Measurements from ENCODE around the gene CXCL9.

CXCL9 gene

GRCh38 chr4:76028350-76028765 is 21.0 kb upstream of the CXCL9 start:
- no peak for TF ChIP-seq RAD21 (IDR thresholded peaks at IDR 0.05; ENCODE audit: low read depth)
- no peak for TF ChIP-seq EGR1 (IDR thresholded peaks at IDR 0.05)
- TF ChIP-seq CREB1 (IDR thresholded peaks at IDR 0.05; ENCODE audit: low read depth) = no peak

- TF ChIP-seq TAF1 (IDR thresholded peaks at IDR 0.05; ENCODE audit: low read depth) (no peak), TEAD4 (IDR thresholded peaks at IDR 0.05) (no peak), EGR1 (IDR thresholded peaks at IDR 0.05) (no peak), TCF12 (IDR thresholded peaks at IDR 0.05; ENCODE audit: low read depth) (no peak), CEBPB (IDR thresholded peaks at IDR 0.05) (no peak), REST (IDR thresholded peaks at IDR 0.05; ENCODE audit: low read depth) (no peak), EP300 (IDR thresholded peaks at IDR 0.05; ENCODE audit: borderline replicate concordance) (no peak)
Measured at GRCh38 chr4:76024065-76024464, 16.8 kb upstream of the CXCL9 start.

GRCh38 chr4:76023389-76023788 is 16.1 kb upstream of the CXCL9 start, which contains the start of gene CXCL10:
TSS of gene CXCL10 (minus strand) at chr4:76023497. CDS start at chr4:76023431, 66 bp downstream.
- TF ChIP-seq MAX (IDR thresholded peaks at IDR 0.05) (peak; percentile 45; the same call in 1 of the 2 replicates), REST (IDR thresholded peaks at IDR 0.05; ENCODE audit: low read depth) (no peak)

- TF ChIP-seq TEAD4 (IDR thresholded peaks at IDR 0.05) = no peak
- no peak for TF ChIP-seq TCF12 (IDR thresholded peaks at IDR 0.05; ENCODE audit: low read depth)
- TF ChIP-seq TAF1 (IDR thresholded peaks at IDR 0.05; ENCODE audit: low read depth) = no peak
- TF ChIP-seq REST (IDR thresholded peaks at IDR 0.05; ENCODE audit: low read depth) = no peak
- no peak for TF ChIP-seq ZBTB7A (IDR thresholded peaks at IDR 0.05; ENCODE audit: low read depth)
- no peak for TF ChIP-seq FOXM1 (IDR thresholded peaks at IDR 0.05; ENCODE audit: borderline replicate concordance, low read depth)
- TF ChIP-seq USF1 (IDR thresholded peaks at IDR 0.05) = no peak
- TF ChIP-seq EP300 (IDR thresholded peaks at IDR 0.05; ENCODE audit: borderline replicate concordance) = no peak
- TF ChIP-seq YY1 (IDR thresholded peaks at IDR 0.05; ENCODE audit: low read depth) = no peak
- TF ChIP-seq EGR1 (IDR thresholded peaks at IDR 0.05) = no peak
- no peak for TF ChIP-seq NFIC (IDR thresholded peaks at IDR 0.05)
- no peak for TF ChIP-seq CREB1 (IDR thresholded peaks at IDR 0.05; ENCODE audit: low read depth)
Measured at GRCh38 chr4:76022677-76023076, 15.4 kb upstream of the CXCL9 start.

- TF ChIP-seq FOXM1 (IDR thresholded peaks at IDR 0.05; ENCODE audit: borderline replicate concordance, low read depth) (no peak), MAX (IDR thresholded peaks at IDR 0.05) (no peak), YY1 (IDR thresholded peaks at IDR 0.05; ENCODE audit: low read depth) (no peak), TCF12 (IDR thresholded peaks at IDR 0.05; ENCODE audit: low read depth) (no peak), CREB1 (IDR thresholded peaks at IDR 0.05; ENCODE audit: low read depth) (no peak), RAD21 (IDR thresholded peaks at IDR 0.05; ENCODE audit: low read depth) (no peak), EP300 (IDR thresholded peaks at IDR 0.05; ENCODE audit: borderline replicate concordance) (no peak), EGR1 (IDR thresholded peaks at IDR 0.05) (no peak), USF1 (IDR thresholded peaks at IDR 0.05) (no peak), ZBTB7A (IDR thresholded peaks at IDR 0.05; ENCODE audit: low read depth) (no peak), TEAD4 (IDR thresholded peaks at IDR 0.05) (no peak), CEBPB (IDR thresholded peaks at IDR 0.05) (no peak), NFIC (IDR thresholded peaks at IDR 0.05) (no peak), TAF1 (IDR thresholded peaks at IDR 0.05; ENCODE audit: low read depth) (no peak)
Measured at GRCh38 chr4:76022031-76022430, 14.7 kb upstream of the CXCL9 start.

All from Ishikawa (cell line).